Measurements from ENCODE around the gene PCIF1. TPM values are rescaled to one million over a fixed set of nuclear protein-coding genes. Genes with fewer than 3 reads are reported as not detected.
"Not testable (repeated sequence)": the region's sequence is repeated elsewhere in the genome, so short reads cannot be mapped to it uniquely, and the experiment has no call there.

PCIF1 gene
- total RNA-seq, 1 donor from 2014 or later, result 8.9 TPM

- no peak for DNase-seq (ENCODE audit: low spot score)
Observed at GRCh38 chr20:45921337-45922189, 12.9 kb upstream of the PCIF1 start.

- DNase-seq (ENCODE audit: low spot score), result peak; percentile 94
Observed at GRCh38 chr20:45924391-45925261, 9.9 kb upstream of the PCIF1 start.

GRCh38 chr20:45925821-45926506 is 8.5 kb upstream of the PCIF1 start:
- DNase-seq (ENCODE audit: low spot score), result no peak

- no peak for DNase-seq (ENCODE audit: low spot score)
Observed at GRCh38 chr20:45926731-45927070, 7.8 kb upstream of the PCIF1 start.

GRCh38 chr20:45927071-45927878 is 7.2 kb upstream of the PCIF1 start:
- no peak for DNase-seq (ENCODE audit: low spot score)

GRCh38 chr20:45931680-45932079 is 2.8 kb upstream of the PCIF1 start:
- DNase-seq (ENCODE audit: low spot score), result not testable (repeated sequence)

GRCh38 chr20:45933266-45934045 is 1.0 kb upstream of the PCIF1 start:
- DNase-seq (ENCODE audit: low spot score), result peak; percentile 74

GRCh38 chr20:45934046-45934585 is 367 bp upstream of the PCIF1 start:
- peak; percentile 82 for DNase-seq (ENCODE audit: low spot score)

GRCh38 chr20:45935416-45936046 is 1.0 kb downstream of the PCIF1 start:
- no peak for DNase-seq (ENCODE audit: low spot score)

GRCh38 chr20:45937765-45938164 is 3.3 kb downstream of the PCIF1 start:
- no peak for DNase-seq (ENCODE audit: low spot score)

GRCh38 chr20:45938727-45939438 is 4.4 kb downstream of the PCIF1 start:
- no peak for DNase-seq (ENCODE audit: low spot score)

GRCh38 chr20:45940053-45940452 is 5.6 kb downstream of the PCIF1 start:
- no peak for DNase-seq (ENCODE audit: low spot score)

GRCh38 chr20:45940469-45940868 is 6.0 kb downstream of the PCIF1 start:
- DNase-seq (ENCODE audit: low spot score), result no peak

- DNase-seq (ENCODE audit: low spot score), result no peak
Observed at GRCh38 chr20:45943613-45944012, 9.1 kb downstream of the PCIF1 start.

GRCh38 chr20:45944151-45944964 is 9.9 kb downstream of the PCIF1 start:
- no peak for DNase-seq (ENCODE audit: low spot score)

GRCh38 chr20:45944965-45945677 is 10.6 kb downstream of the PCIF1 start:
- DNase-seq (ENCODE audit: low spot score), result no peak

- no peak for DNase-seq (ENCODE audit: low spot score)
Observed at GRCh38 chr20:45945678-45946148, 11.2 kb downstream of the PCIF1 start.
